Osteocyte (in vitro differentiated cells): ENCODE results near the gene SLIT1. TPM values are rescaled to one million over a fixed set of nuclear protein-coding genes. Genes with fewer than 3 reads are reported as not detected.

Experiments
- DNase-seq: peaks from one replicate; pipeline ENCODE4 v3.0.0; 2021; ENCODE audit warnings: mixed read lengths; ENCODE audit not compliant: unreplicated experiment; ENCODE audit errors: extremely low spot score
- H3K27ac Mint-ChIP-seq: one replicate; pipeline ENCODE4 v1.8.0; 2021; ENCODE audit warnings: mild to moderate bottlenecking, mixed read lengths; ENCODE audit not compliant: unreplicated experiment
- H3K27me3 Mint-ChIP-seq: one replicate; pipeline ENCODE4 v1.8.0; 2021; ENCODE audit warnings: mixed read lengths; ENCODE audit not compliant: unreplicated experiment
- H3K36me3 Mint-ChIP-seq: one replicate; pipeline ENCODE4 v1.8.0; 2021; ENCODE audit warnings: mixed read lengths; ENCODE audit not compliant: unreplicated experiment
- H3K4me1 Mint-ChIP-seq: one replicate; pipeline ENCODE4 v1.8.0; 2021; ENCODE audit warnings: mixed read lengths; ENCODE audit not compliant: unreplicated experiment
- H3K4me3 Mint-ChIP-seq: one replicate; pipeline ENCODE4 v1.8.0; 2021; ENCODE audit warnings: mild to moderate bottlenecking, moderate library complexity, mixed read lengths; ENCODE audit not compliant: unreplicated experiment
- H3K9me3 Mint-ChIP-seq: one replicate; pipeline ENCODE4 v1.8.0; 2021; ENCODE audit warnings: mixed read lengths; ENCODE audit not compliant: unreplicated experiment
- total RNA-seq: library from RNA; stranded (reverse); gene quantifications from 2 replicates; pipeline ENCODE4 v1.2.1, GENCODE V29; 2021
- TF ChIP-seq, protein P1 (sequence below): fragments of 200-600 bp; sonication (generic); IDR thresholded peaks from 2 replicates; pipeline ENCODE4 v1.5.0; 2021; ENCODE audit warnings: antibody characterized with exemption, mild to moderate bottlenecking, moderate library complexity

The SLIT1 gene
- total RNA-seq, 1 donor from 2014 or later: not detected

GRCh38 chr10:96968682-96969423 lies 216.9 kb downstream of the SLIT1 start:
- TF ChIP-seq, protein P1, sequence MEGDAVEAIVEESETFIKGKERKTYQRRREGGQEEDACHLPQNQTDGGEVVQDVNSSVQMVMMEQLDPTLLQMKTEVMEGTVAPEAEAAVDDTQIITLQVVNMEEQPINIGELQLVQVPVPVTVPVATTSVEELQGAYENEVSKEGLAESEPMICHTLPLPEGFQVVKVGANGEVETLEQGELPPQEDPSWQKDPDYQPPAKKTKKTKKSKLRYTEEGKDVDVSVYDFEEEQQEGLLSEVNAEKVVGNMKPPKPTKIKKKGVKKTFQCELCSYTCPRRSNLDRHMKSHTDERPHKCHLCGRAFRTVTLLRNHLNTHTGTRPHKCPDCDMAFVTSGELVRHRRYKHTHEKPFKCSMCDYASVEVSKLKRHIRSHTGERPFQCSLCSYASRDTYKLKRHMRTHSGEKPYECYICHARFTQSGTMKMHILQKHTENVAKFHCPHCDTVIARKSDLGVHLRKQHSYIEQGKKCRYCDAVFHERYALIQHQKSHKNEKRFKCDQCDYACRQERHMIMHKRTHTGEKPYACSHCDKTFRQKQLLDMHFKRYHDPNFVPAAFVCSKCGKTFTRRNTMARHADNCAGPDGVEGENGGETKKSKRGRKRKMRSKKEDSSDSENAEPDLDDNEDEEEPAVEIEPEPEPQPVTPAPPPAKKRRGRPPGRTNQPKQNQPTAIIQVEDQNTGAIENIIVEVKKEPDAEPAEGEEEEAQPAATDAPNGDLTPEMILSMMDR: no peak
- peaks cover 13% of the 10 kb centered on the region for H3K36me3 Mint-ChIP-seq
- H3K4me3 Mint-ChIP-seq: no peak overlapping the region
- H3K27ac Mint-ChIP-seq: no peak overlapping the region
- H3K9me3 Mint-ChIP-seq: no peaks in the 10 kb centered on the region
- H3K4me1 Mint-ChIP-seq: peaks cover 13% of the 10 kb centered on the region
- no peaks in the 10 kb centered on the region for H3K27me3 Mint-ChIP-seq
- no peak for DNase-seq

- DNase-seq: no peak
- Mint-ChIP-seq H3K27ac (no peak overlapping the region), H3K36me3 (peaks cover 13% of the 10 kb centered on the region), H3K27me3 (no peaks in the 10 kb centered on the region), H3K4me1 (peaks cover 12% of the 10 kb centered on the region), H3K9me3 (no peaks in the 10 kb centered on the region), H3K4me3 (no peak overlapping the region)
- TF ChIP-seq, protein P1: no peak
Observed at GRCh38 chr10:96967847-96968246, 217.9 kb downstream of the SLIT1 start.

GRCh38 chr10:96964131-96964530 lies 221.6 kb downstream of the SLIT1 start:
- Mint-ChIP-seq H3K4me3 (no peak overlapping the region), H3K36me3 (peaks cover 13% of the 10 kb centered on the region), H3K4me1 (peaks cover 26% of the 10 kb centered on the region), H3K27ac (no peak overlapping the region), H3K27me3 (no peaks in the 10 kb centered on the region), H3K9me3 (no peaks in the 10 kb centered on the region)
- TF ChIP-seq, protein P1: no peak
- no peak for DNase-seq

- DNase-seq: no peak
- no peaks in the 10 kb centered on the region for H3K27me3 Mint-ChIP-seq
- no peaks in the 10 kb centered on the region for H3K9me3 Mint-ChIP-seq
- H3K4me1 Mint-ChIP-seq: peaks cover 14% of the 10 kb centered on the region
- TF ChIP-seq, protein P1: no peak
- H3K36me3 Mint-ChIP-seq: peaks cover 13% of the 10 kb centered on the region
- no peak overlapping the region for H3K4me3 Mint-ChIP-seq
- H3K27ac Mint-ChIP-seq: peak overlapping the region; percentile 34
Observed at GRCh38 chr10:96960872-96961271, 224.9 kb downstream of the SLIT1 start.

- H3K27me3 Mint-ChIP-seq: no peaks in the 10 kb centered on the region
- H3K9me3 Mint-ChIP-seq: no peaks in the 10 kb centered on the region
- H3K4me1 Mint-ChIP-seq: peaks cover 14% of the 10 kb centered on the region
- no peak overlapping the region for H3K4me3 Mint-ChIP-seq
- TF ChIP-seq, protein P1: no peak
- peaks cover 21% of the 10 kb centered on the region for H3K36me3 Mint-ChIP-seq
- H3K27ac Mint-ChIP-seq: no peak overlapping the region
- no peak for DNase-seq
Observed at GRCh38 chr10:96959733-96960132, 226.0 kb downstream of the SLIT1 start.
